ENCODE results near the gene OBSCN. TPM values are rescaled to one million over a fixed set of nuclear protein-coding genes. Genes with fewer than 3 reads are reported as not detected.

Gene OBSCN
- total RNA-seq, 2 donors from 2014 or later: 34.3 to 45.2 TPM

DNA sequence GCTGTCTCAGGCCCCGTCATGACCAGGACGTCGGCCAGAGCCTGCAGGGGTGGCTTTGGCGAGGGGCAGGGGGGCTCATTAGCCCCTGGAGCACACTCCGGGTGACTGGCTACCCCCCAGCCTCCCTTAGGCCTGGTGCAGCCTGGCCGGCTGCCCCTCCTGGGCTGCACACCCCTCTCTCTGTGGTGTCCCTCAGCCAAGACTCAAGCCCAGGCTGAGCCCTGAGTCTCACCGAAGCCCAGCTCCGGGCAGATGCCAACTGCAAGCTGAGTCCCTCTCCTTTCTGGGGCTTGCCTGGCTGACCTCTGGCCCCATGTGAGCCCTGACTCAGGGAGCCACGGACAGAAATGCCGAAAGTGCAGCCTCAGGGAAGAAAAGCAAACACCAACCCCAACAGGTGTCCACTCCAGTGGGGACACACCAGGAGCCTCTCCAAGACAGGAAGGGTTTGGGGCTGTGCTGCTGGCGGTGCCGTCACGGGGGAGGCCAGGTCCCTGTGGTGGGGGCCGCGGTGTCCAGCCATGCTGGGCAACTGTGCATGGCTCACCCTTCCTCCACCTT lies 47.6 kb upstream of the OBSCN start:
- WGBS: 76% methylated on average over 15 of the region's 15 CpGs
- no peaks in the 10 kb centered on the region for H3K27me3 ChIP-seq (replicated peaks; ENCODE audit: insufficient read depth)
- no peak for DNase-seq (ENCODE audit: low spot score)
- TF ChIP-seq POLR2A (IDR thresholded peaks at IDR 0.05): no peak
- intact Hi-C loops (cut with DNase I): loop anchor here (10.0 kb wide), 1 partner anchor 325 kb away; the partner anchor contains the start of gene RNF187
- H3K36me3 ChIP-seq: no peaks in the 10 kb centered on the region
- H3K4me1 ChIP-seq (replicated peaks): no peaks in the 10 kb centered on the region
- no peaks in the 10 kb centered on the region for H3K9me3 ChIP-seq
- no peak overlapping the region for H3K4me3 ChIP-seq
- no peak overlapping the region for H3K27ac ChIP-seq

DNA sequence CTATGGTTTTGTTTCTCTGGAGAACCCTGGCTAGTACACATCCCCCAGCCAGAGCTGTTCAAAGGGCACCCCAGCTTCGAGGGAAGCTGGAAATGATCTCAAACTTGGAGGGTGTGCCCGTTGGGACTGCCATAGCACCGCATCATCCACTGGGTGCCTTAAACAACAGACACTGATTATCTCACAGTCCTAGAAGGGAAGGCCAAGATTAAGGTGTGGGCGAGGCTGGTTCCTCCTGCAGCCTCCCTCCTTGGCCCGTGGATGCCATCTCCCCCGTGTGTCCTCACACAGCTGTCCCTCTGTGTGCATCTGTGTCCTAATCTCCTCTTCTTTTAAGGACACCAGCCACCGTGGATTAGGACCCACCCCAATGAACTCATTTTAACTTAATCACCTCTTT lies 46.5 kb upstream of the OBSCN start:
- intact Hi-C loops (cut with DNase I): loop anchor here (10.0 kb wide), 1 partner anchor 323 kb away; the partner anchor contains the start of gene RNF187

DNA sequence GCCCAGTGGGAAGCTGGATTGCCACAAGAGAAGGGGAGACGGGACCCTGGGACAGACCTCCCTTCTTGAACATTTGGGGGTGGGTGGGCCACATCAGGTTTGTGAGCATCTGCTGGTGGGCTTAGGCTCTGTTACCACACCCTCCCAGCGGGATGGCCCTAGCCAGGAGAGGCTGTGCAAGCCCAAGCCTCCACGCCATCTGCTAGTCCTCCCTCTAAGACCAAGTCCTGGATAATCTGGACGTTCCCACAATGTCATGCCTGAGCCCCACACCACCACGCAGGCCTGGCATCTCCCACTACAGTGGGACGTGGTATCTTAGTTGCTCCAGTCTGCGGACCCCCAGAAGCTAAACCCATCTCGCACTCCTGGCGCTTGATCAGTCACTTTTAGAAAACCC lies 46.0 kb upstream of the OBSCN start:
- H3K27ac ChIP-seq: no peak overlapping the region
- no peaks in the 10 kb centered on the region for H3K9me3 ChIP-seq
- 81% methylated on average over 9 of the region's 9 CpGs for WGBS
- no peak overlapping the region for H3K4me3 ChIP-seq
- intact Hi-C loops (cut with DNase I): loop anchor here (10.0 kb wide), 1 partner anchor 323 kb away; the partner anchor contains the start of gene RNF187
- no peaks in the 10 kb centered on the region for H3K27me3 ChIP-seq (replicated peaks; ENCODE audit: insufficient read depth)
- no peak for DNase-seq (ENCODE audit: low spot score)
- H3K4me1 ChIP-seq (replicated peaks): peaks cover 3% of the 10 kb centered on the region
- no peaks in the 10 kb centered on the region for H3K36me3 ChIP-seq
- TF ChIP-seq POLR2A (IDR thresholded peaks at IDR 0.05): no peak
- TF ChIP-seq, protein P1, sequence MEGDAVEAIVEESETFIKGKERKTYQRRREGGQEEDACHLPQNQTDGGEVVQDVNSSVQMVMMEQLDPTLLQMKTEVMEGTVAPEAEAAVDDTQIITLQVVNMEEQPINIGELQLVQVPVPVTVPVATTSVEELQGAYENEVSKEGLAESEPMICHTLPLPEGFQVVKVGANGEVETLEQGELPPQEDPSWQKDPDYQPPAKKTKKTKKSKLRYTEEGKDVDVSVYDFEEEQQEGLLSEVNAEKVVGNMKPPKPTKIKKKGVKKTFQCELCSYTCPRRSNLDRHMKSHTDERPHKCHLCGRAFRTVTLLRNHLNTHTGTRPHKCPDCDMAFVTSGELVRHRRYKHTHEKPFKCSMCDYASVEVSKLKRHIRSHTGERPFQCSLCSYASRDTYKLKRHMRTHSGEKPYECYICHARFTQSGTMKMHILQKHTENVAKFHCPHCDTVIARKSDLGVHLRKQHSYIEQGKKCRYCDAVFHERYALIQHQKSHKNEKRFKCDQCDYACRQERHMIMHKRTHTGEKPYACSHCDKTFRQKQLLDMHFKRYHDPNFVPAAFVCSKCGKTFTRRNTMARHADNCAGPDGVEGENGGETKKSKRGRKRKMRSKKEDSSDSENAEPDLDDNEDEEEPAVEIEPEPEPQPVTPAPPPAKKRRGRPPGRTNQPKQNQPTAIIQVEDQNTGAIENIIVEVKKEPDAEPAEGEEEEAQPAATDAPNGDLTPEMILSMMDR (IDR thresholded peaks at IDR 0.05): no peak
- TF ChIP-seq POLR2AphosphoS5 (IDR thresholded peaks at IDR 0.05): no peak

More for the DNA sequence above, 46.5 kb upstream of the OBSCN start:
- Histone ChIP-seq H3K27me3 (replicated peaks; ENCODE audit: insufficient read depth) (no peaks in the 10 kb centered on the region), H3K9me3 (no peaks in the 10 kb centered on the region), H3K4me1 (replicated peaks) (no peaks in the 10 kb centered on the region), H3K36me3 (no peaks in the 10 kb centered on the region), H3K4me3 (no peak overlapping the region), H3K27ac (no peak overlapping the region)
- no peak for DNase-seq (ENCODE audit: low spot score)
- WGBS: 36% methylated on average over 7 of the region's 7 CpGs
- no peak for TF ChIP-seq POLR2AphosphoS5 (IDR thresholded peaks at IDR 0.05)
- TF ChIP-seq, protein P1 (IDR thresholded peaks at IDR 0.05): no peak
- TF ChIP-seq POLR2A (IDR thresholded peaks at IDR 0.05): no peak

DNA sequence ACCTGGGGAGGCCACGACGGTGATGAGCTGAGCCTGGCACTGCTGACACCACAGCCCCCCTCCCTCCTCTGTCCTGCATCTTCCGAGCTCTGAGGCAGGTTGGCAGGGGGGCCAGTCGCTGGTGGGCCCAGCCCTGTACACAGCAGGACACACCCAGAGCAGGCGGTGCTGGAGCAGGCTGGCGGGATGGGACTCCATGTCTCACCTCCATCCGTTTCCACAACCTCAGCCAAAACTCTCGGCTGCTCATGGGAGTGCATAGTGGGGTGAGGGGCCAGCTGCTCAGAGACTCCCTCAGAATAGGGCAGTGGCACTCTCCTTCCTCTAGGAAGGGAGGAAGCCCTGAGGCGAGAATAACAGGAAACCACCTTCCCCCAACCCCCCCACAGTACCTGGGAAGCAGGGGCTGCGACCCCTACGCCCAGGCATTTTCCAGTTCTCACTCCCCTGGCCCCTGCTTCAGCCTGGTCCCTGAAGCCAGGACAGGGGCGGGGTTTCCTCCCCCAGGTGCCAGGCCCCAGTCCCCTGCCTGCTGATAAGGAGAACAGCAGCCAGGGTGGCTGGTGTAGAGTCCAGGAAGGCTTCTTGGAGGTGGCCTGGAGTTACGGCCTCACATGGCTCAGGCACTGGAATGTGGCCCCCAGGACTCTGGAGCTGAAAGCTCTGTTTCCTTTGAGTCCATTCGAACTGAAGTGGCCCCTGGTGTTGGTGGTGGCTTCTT lies 45.4 kb upstream of the OBSCN start:
- Histone ChIP-seq H3K27me3 (replicated peaks; ENCODE audit: insufficient read depth) (no peaks in the 10 kb centered on the region), H3K36me3 (no peaks in the 10 kb centered on the region), H3K9me3 (no peaks in the 10 kb centered on the region), H3K4me1 (replicated peaks) (peaks cover 5% of the 10 kb centered on the region), H3K27ac (peak overlapping the region in 1 of 2 donors; percentile 31), H3K4me3 (no peak overlapping the region)
- DNase-seq (ENCODE audit: low spot score): no peak
- 21% methylated on average over 14 of the region's 14 CpGs for WGBS
- TF ChIP-seq POLR2A (IDR thresholded peaks at IDR 0.05) (no peak), POLR2AphosphoS5 (IDR thresholded peaks at IDR 0.05) (no peak)
- TF ChIP-seq, protein P1 (IDR thresholded peaks at IDR 0.05): no peak
- intact Hi-C loops (cut with DNase I): loop anchor here (10.0 kb wide), 1 partner anchor 322 kb away; the partner anchor contains the start of gene RNF187

DNA sequence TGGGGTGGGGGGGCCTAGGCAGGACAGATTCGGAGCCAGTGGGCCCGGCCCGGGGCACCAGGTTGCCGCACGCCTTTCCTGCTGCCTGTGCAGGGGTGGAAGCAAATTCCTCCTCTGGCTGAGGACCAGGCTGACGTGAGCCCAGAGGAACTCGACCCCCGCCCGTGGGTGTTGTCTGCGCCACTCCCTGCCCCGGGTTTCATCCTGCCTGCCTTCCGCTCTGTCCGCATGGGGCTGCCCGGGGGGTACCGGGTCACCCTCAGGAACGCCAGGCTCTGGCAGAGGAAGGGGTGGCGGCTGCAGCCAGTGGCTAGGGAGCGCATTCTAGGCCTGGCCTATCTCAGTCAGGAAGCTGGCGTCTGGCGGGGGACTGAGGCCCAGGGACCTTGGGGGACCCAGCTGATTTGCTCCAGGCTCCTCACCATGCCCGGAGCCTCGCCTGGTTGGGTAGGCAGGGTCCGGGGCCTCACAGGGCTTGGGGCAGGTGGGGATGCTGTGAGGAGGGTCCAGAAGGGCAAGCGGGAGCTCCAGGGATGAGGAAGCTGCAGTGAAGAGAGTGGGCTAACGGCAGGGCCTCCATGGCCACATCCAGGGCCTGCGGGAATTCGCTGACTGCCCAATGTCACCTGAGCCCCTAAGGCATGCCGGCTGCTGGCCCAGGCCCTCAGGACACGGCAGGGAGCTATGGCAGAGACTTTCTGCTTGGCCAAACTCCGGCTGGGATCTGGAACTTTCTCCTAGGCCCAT lies 44.7 kb upstream of the OBSCN start:
- intact Hi-C loops (cut with DNase I): loop anchor here (10.0 kb wide), 1 partner anchor 322 kb away; the partner anchor contains the start of gene RNF187
- no peaks in the 10 kb centered on the region for H3K27me3 ChIP-seq (replicated peaks; ENCODE audit: insufficient read depth)
- 30% methylated on average over 28 of the region's 30 CpGs for WGBS
- TF ChIP-seq, protein P1 (IDR thresholded peaks at IDR 0.05): no peak
- peak; percentile 65 for TF ChIP-seq POLR2A (IDR thresholded peaks at IDR 0.05)
- no peak overlapping the region for H3K4me3 ChIP-seq
- peaks cover 5% of the 10 kb centered on the region for H3K4me1 ChIP-seq (replicated peaks)
- no peaks in the 10 kb centered on the region for H3K36me3 ChIP-seq
- peak overlapping the region in 1 of 2 donors; percentile 31 for H3K27ac ChIP-seq
- no peaks in the 10 kb centered on the region for H3K9me3 ChIP-seq
- DNase-seq (ENCODE audit: low spot score): no peak

Measured in prostate gland (tissue), 2 donors.